ENCODE measurements around the gene TEX44.

TEX44 gene

GRCh38 chr2:231634951-231635875, 42.5 kb downstream of the TEX44 start:
- no peak for DNase-seq

- DNase-seq = no peak
These were observed 47.6 kb downstream of the TEX44 start for GRCh38 chr2:231640241-231640640.

- peak; percentile 65 for DNase-seq
These were observed 48.0 kb downstream of the TEX44 start for GRCh38 chr2:231640641-231641111.

- peak; percentile 94 for DNase-seq
These were observed 50.2 kb downstream of the TEX44 start for GRCh38 chr2:231642631-231643494.

- no peak for DNase-seq
These were observed 50.8 kb downstream of the TEX44 start for GRCh38 chr2:231643495-231643888.

All from left hindlimb (tissue), 1 donor.